Uterus (tissue), 2 donors: ENCODE measurements around the gene SPINT3.

Experiments
- CTCF ChIP-seq, 4 experiments: fragments of 200-600 bp in 2 of 4; fragments of 450-650 bp in 2 of 4; sonication (generic) in 2 of 4; IDR thresholded peaks; one replicate each; pipeline ENCODE4 v1.5.1; 2016 to 2019; ENCODE audit warnings: antibody characterized with exemption in 4 of 4, mild to moderate bottlenecking in 2 of 4, moderate library complexity in 1 of 4
- POLR2A ChIP-seq, 2 donors: fragments of 450-650 bp; IDR thresholded peaks; one replicate each; pipeline ENCODE4 v1.6.1; 2016; ENCODE audit warnings: antibody characterized with exemption in 2 of 2, mild to moderate bottlenecking in 1 of 2, moderate library complexity in 1 of 2

- no peak for TF ChIP-seq CTCF (IDR thresholded peaks at IDR 0.05)
- no peak for TF ChIP-seq POLR2A (IDR thresholded peaks at IDR 0.05)
These were observed 19.9 kb downstream of the SPINT3 start for GRCh38 chr20:45495501-45495941.
